HG02798 (cell line): ENCODE measurements around the gene RCOR1.
"Not testable (repeated sequence)": the region's sequence is repeated elsewhere in the genome, so short reads cannot be mapped to it uniquely, and the experiment has no call there.

ENCODE experiments used
- ATAC-seq: cut with Tn5 transposase; IDR thresholded peaks from one replicate; pipeline ENCODE4 v1.9.1; 2021; ENCODE audit warnings: mild to moderate bottlenecking; ENCODE audit not compliant: unreplicated experiment, poor library complexity

The RCOR1 gene

GRCh38 chr14:102624666-102625065 is 32.2 kb downstream of the RCOR1 start:
- no peak for ATAC-seq

DNA sequence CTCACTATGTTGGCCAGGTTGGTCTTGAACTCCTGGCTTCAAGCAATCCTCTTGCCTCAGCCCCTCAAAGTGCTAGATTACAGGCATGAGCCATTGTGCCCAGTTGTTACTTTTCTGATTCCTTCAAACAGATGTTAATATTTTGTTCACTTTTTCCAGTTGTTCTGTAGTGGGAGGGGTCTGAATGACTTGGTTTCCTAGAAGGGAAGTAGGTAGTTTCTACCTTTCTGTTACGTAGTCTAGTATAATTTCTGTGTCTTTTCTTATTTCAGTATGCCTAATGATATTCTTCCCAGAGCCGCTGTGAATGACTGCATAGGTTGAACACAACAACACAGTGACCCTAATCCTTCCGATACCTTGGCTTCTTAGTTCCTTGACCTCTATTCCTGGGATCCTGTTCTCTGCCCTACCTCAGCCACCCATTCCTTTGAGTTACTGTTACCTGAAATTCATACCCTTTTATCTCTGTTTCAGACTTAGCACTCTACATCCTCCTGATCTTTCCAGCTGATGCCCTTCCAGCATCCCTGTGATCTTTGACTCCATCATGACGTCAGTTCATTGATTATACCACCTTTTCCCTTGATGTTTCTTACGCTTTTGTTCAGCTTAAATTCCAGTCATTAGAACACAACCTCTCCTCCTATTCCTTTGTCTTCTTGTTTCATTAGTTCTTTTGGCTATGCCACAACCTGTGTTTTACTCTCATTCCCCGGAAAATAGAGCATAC is 33.3 kb downstream of the RCOR1 start:
- no peak for ATAC-seq

DNA sequence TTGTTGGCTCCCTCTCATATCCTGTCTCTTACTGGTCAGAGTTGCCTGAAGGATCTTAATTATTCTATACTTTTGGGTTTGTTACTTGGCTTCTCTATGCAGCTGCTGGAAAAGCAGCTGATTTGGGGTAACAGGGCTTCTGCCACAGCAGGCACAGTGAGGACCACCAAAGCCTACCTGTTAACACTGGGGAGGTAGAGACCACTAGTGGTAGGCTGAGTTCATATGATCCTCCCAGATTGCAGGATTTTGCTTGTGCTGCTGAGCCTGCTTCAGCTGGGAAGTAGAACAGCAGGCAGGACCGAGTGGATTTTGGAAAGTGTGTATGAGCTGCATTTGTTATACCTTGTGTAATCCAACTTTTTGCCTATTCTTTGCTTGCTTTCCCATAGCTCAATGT is 34.1 kb downstream of the RCOR1 start:
- ATAC-seq: no peak

DNA sequence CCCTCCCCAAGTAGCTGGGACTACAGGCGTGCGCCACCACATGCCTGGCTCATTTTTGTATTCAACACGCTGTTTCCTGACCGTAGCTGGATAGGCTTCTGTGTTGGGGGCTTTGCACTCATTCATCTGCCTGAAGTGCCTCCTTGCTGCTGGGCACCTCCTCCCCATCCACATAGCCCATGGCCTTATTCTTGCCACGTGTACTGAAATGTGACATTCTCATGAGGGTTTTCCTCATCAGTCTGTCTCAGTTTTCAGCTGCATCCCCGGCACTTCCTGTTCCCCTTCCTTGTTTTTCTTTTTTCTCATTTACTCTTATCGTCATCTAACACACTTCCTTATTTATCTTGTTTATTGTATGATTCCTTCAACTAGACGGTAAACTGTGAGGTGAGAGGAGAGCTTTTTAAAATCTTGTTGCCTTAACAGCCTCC is 36.6 kb downstream of the RCOR1 start:
- ATAC-seq: no peak

DNA sequence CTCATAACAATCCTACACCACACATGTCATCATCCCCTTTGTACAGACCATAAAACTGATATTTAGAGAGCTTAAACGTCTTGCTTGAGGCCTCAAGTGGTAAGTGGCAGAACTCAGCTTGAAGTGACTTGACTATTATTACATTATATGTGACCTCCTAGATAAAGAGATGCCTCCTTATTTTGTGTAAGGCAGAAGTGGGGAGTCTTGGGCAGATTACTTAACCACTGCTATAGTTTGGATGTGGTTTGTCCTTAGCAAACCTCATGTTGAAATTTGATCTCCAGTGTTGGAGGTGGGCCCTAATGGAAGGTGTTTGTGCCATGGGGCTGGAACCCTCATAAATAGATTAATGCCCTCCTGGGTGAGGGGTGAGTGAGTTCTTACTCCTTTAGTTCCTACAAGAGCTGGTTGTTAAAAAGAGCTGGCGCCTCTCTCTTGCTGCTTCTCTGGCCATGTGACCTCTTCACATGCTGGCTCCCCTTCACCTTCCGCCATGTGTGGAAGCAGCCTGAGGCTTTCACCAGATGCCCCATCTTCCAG is 37.4 kb downstream of the RCOR1 start:
- ATAC-seq: no peak

DNA sequence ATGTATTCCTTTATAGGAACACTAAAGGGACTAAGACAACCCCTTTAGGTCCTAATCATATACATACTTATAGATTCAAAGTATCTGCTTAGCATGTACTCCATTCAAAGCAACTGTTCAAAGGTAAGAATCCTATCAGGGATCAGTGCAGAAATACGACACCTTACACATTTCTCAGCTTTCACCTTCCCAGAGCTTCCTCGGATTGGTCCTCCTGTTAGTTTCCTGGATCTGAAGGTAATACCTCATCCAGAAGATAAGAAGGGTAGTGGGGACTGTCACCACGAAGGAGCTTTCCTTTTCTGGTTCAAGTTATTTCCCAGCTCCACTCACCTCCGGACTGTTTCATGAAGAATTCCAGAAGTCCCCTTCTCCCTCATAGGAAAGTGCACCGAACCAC is 38.0 kb downstream of the RCOR1 start:
- no peak for ATAC-seq

GRCh38 chr14:102630881-102631280 is 38.4 kb downstream of the RCOR1 start:
- ATAC-seq: no peak

DNA sequence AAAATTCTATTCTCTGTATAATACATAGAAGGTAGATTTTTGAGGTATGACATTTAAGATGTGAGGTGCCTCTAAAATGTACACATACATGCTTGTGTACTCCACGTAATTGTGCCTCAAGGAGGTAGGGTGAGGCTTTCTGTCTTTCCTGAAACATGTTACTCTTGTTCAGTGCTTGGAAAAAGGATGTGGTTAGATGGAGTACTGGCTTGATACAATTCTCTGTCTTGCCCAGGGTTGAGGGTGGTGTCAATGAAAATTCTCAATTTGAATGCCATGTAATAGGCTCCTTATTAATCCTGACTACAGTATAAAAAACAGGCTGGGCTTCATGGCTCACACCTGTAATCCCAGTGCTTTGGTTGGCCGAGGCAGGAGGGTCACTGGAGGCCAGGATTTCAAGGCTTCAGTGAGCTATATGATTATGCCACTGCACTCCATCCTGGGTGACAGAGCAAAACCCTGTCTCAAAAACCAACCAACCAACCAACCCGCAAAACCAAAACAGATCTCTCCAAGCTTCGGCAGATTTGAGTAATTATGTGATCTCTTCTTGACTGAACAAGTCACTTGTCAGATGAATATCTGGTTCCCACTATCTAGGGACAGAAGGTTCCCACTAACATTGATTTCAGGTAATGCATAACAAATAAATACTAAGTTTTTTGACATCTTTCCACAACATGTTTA is 41.6 kb downstream of the RCOR1 start:
- ATAC-seq: no peak

DNA sequence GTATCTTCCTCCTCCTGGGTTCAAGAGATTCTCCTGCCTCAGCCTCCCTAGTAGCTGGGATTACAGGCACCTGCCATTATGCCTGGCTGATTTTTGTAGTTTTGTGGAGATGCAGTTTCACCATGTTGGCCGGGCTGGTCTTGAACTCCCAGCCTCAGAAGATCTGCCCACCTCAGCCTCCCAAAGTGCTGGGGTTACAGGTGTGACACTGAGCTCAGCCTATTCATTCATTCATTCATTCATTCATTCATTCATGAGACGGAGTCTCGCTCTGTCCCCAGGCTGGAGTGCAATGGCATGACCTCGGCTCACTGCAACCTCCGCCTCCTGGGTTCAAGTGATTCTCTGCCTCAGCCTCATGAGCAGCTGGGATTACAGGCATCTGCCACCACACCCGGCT is 47.2 kb downstream of the RCOR1 start:
- ATAC-seq: not testable (repeated sequence)

DNA sequence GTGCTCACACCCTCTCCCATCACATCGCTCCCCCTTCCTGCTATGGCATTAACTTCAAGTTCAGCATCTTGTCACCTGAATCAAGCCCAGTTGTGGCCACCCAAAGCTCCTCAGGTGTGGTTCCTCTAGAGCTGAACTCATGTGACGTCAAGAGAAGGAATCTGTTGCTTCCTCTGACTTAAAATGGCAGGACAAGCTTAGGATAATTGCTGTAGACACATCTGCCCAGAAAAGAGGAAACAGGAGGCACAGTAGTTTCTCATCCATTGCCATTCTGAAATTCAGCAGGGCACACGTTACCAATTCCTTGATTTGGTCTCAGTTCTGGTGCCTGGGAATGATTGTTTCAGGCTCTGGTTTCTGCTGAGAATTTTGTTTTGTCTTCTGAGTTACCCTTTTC is 52.1 kb downstream of the RCOR1 start:
- ATAC-seq: no peak

GRCh38 chr14:102645746-102646440 is 53.4 kb downstream of the RCOR1 start:
- ATAC-seq: no peak

DNA sequence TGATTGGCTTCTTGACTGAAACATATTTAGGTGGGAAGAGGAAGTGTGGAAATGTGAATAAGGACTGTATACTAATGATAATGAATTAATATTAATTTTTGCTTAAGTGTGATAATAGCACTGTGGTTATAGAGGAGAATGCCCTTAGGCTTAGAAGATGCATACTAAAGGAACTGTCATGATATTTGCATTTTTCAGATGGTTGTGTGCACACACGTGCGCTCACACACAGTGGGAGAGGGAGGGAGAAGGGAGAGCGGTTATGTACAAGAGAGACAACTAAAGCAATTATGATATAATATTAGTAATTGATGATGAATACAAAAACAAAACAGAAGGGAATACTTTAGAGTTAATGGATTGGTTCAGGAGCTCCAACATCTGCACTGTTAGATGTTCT is 54.2 kb downstream of the RCOR1 start:
- ATAC-seq: no peak

DNA sequence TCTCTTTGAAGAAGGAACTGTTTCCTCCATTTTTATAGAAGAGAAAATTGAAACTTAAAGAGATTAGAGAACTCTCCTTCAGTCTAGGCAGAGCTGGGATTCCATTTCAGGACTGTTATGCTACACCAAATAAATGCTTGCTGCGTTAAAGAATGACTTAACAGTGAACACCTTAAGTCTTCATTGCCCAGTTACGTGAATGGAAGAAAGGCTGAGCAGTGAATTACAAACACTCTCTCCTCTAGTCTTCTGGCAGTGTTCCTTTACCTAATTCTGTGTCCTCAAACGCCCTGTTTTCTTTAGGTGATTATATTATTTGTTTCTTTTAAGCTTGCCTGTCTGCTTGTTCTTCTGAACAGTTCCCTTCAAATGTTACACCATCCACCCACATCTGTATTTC is 59.7 kb downstream of the RCOR1 start:
- no peak for ATAC-seq

DNA sequence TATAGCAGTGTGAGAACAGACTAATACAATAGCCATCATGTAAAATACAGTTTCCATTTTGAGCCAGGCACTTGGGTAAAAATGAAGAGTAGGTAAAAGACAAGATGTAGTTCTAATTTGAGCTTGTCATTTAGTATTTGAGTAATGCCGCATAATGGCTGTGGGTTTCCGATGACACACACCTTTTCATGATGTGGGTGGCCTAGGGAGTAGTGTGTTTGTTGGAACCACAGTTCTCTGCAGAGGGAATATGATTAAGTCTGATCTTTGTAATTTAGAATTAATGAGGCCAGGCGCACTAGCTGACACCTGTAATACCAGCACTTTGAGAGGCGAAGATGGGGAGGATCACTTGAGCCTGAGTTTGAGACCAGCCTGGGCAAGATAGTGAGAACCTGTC is 61.8 kb downstream of the RCOR1 start:
- ATAC-seq: no peak

DNA sequence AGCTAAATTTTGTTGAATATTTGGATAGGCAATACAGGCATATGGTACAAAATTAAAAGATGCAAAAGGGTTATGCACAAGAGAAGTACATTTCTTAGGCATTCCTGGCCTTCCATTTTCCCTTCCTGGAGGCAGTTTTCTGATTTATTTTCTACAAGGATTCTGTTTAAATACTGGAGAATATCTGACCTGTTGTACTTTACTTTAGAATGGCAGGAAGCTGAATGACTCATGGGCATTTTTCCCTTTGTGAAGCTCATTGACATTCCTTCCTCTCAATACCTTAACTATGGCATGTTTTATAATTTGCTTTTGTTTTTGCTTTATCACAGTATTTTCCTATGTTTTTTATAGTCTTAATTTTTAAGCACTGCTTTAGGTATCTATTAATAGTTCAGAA is 62.7 kb downstream of the RCOR1 start:
- no peak for ATAC-seq

DNA sequence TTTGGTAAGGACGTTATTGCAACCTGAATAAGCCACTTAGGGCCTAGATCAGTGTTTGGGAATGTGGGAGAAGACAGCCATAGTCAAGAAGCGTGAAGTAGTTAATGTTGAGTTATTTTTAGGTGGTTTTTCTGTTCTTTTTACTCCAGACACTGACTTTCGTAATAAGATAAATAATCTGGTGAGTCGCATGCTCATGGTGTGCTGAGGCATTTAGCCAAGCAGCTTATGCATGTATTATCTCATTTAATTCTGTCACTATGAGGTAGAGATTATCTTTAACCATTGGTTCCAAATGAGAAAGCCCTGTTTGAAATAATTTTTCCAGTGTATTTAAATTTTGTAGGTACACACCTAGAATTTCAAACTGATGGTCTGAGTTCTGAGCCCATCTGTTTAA is 67.3 kb downstream of the RCOR1 start:
- ATAC-seq: no peak

DNA sequence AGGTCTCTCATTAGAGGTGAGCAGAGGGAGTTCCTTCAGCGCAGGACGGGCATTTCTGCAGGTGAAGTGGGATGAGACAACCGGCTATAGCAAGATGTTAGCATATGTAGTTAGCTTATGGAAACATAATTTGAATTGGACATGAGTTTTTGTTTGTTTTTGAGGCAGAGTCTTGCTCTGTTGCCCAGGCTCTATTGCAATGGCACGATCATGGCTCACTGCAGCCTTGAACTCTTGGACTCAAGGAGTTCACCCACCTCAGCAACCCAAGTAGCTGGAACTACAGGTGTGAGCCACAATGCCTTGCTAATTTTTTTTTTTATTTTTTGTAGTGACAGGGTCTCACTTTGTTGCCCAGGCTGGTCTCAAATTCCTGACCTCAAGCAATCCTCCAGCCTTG is 69.2 kb downstream of the RCOR1 start:
- ATAC-seq: no peak

- no peak for ATAC-seq
Observed at GRCh38 chr14:102662636-102663430, 70.4 kb downstream of the RCOR1 start.

DNA sequence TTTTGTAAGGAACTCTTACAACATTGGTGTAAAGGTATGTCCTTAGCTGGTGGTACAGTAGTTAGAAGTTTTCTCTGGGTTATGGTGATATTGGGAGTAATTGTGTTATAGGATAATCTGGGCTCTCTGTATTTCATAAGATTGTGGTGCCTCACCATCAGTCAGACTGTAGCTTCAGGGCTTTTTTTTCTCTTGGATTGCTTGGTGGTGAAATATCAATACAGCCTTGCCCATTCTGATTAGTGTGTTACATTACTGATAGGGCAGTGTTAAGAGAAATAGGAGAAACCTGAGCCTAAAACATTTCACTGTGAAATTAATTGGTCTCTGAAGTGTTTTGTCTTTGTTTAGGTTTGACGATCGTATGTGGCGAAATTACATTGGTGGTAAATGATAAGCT is 71.0 kb downstream of the RCOR1 start:
- ATAC-seq: no peak

DNA sequence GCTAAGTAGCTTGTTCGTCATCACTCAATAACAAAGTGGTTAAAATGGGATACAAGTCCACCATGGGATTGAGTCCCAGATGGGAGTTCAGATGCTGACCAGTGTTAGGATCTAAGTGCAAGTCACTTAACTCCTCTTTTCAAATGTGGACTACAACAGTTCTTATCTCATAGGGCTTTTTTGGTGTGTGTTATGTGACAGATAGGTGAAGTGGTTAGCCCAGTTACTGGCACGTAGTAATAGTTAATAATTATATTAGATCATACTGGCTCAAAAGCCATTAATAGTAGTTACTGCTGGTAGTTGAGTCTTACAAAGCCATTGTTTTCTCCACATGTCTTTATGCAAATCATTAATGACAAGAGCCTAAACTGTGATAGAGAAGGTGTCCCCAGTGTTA is 73.2 kb downstream of the RCOR1 start:
- ATAC-seq: no peak
